Astrocyte of the cerebellum (primary cell): ENCODE measurements around the gene KCP.

Experiments used
- DNase-seq: peaks from one replicate; pipeline ENCODE4 v3.0.0-alpha.2; 2011; ENCODE audit warnings: low read depth
- H3K4me3 ChIP-seq: 2 replicates; pipeline ENCODE4 v1.5.1; 2011; ENCODE audit warnings: mild to moderate bottlenecking, low read depth, low read length, moderate library complexity
- in situ Hi-C: cut with HindIII; loops from 2 replicates; pipeline ENCODE4 v1.10.0; 2017; ENCODE audit warnings: low sequenced_read_pairs
- TF ChIP-seq, protein P1 (sequence below): IDR thresholded peaks from 2 replicates; pipeline ENCODE4 v1.5.1; 2012; ENCODE audit warnings: low read length, low read depth, moderate library complexity, mild to moderate bottlenecking; ENCODE audit errors: missing control alignments

Gene KCP

DNA sequence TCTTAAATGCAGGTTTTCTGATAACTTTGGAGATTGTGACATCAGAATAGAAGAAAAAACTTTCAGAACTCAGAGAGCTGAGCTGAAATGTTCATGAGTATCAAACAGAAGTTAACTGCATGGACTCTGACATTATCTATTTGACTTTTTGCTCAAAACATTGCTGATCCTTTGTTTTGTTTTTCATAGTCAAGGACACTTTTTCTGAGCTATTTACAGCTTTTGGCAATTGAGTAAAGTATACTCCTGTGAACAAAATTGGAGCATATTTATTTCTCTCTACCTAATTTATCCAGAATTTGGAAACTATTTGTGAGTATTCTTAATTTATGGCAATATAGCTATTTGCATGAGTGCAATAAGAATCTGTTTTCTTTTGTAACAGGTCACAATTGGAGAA is 11.1 kb downstream of the KCP start:
- DNase-seq, result no peak
- no peak overlapping the region for H3K4me3 ChIP-seq
- in situ Hi-C loops, result no loop called here
- TF ChIP-seq, protein P1, sequence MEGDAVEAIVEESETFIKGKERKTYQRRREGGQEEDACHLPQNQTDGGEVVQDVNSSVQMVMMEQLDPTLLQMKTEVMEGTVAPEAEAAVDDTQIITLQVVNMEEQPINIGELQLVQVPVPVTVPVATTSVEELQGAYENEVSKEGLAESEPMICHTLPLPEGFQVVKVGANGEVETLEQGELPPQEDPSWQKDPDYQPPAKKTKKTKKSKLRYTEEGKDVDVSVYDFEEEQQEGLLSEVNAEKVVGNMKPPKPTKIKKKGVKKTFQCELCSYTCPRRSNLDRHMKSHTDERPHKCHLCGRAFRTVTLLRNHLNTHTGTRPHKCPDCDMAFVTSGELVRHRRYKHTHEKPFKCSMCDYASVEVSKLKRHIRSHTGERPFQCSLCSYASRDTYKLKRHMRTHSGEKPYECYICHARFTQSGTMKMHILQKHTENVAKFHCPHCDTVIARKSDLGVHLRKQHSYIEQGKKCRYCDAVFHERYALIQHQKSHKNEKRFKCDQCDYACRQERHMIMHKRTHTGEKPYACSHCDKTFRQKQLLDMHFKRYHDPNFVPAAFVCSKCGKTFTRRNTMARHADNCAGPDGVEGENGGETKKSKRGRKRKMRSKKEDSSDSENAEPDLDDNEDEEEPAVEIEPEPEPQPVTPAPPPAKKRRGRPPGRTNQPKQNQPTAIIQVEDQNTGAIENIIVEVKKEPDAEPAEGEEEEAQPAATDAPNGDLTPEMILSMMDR, result no peak

DNA sequence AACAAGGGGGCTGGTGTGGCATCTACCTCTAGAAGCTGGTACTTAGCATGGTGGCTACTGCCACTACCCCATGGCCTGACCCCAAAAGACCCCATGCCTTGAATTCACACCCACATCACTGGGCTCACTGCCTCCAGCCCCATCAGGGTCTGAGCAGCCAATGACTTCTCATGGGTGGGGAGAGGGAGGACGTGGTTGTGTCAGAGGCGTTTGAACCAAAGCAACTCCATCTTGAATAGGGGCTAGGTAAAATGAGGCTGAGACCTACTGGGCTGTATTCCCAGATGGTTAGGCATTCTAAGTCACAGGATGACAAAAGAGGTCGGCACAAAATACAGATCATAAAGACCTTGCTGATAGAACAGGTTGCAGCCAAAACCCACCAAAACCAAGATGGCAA is 15.2 kb downstream of the KCP start:
- TF ChIP-seq, protein P1, result no peak
- no peak for DNase-seq
- H3K4me3 ChIP-seq, result no peak overlapping the region
- in situ Hi-C loops, result no loop called here

DNA sequence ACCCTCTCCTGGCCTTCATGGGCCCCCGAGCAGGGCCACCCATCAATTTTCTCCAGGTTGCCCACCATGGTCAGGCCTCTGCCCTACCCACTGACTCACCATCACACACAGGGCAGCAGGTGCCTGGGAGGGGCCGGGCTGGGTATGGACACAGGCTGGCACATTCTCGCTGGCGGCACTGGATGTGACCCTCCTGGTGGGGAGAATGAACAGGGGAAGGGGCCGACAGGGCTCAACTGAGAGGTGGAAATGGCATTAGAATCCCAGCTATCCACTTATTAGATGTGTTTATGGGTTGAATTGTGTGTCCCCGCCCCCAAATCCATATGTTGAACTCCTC is 16.4 kb downstream of the KCP start:
- no peak overlapping the region for H3K4me3 ChIP-seq
- in situ Hi-C loops, result no loop called here
- TF ChIP-seq, protein P1, result no peak
- no peak for DNase-seq

DNA sequence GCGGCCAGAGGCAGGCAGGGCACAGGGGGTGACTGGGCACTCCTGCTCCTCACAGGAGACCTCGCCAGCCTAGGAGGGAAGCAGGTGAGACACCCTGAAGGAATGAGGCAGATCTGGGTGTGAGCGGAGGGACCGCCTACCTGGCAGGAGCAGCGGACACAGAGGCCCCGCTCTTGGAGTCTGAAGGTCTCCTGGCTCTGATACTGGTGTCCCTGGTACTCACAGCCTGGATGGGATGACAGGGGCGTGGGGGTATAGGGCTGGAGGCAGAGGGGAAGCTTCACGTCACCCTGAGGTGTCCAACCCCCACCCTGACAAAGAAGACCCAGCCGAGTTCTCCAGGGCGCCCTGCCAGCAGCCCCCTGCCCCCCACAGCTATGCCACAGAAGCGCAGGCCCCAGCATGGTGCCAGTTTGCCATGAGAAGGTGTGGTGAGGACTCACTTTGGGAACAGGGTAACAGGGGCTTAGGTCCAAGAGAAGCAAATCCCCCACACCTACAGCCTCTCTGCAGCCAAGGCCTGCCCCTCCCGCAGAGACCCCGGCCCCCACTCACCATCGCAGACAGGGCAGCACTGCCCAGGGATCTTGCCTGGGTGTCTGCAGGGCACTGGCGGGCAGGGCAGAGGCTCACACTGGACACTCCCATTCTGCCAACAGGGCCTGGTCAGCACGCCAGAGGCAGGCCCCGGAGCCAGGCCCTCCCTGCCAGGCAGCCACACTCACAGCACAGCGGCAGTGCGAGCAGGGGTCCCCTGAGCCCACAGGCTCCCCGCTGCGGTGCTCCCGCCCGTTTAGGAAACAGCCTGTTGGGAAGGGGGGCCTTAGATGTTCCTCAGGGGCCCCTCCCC is 17.0 kb downstream of the KCP start:
- in situ Hi-C loops, result no loop called here
- TF ChIP-seq, protein P1, result no peak
- H3K4me3 ChIP-seq, result no peak overlapping the region
- no peak for DNase-seq

DNA sequence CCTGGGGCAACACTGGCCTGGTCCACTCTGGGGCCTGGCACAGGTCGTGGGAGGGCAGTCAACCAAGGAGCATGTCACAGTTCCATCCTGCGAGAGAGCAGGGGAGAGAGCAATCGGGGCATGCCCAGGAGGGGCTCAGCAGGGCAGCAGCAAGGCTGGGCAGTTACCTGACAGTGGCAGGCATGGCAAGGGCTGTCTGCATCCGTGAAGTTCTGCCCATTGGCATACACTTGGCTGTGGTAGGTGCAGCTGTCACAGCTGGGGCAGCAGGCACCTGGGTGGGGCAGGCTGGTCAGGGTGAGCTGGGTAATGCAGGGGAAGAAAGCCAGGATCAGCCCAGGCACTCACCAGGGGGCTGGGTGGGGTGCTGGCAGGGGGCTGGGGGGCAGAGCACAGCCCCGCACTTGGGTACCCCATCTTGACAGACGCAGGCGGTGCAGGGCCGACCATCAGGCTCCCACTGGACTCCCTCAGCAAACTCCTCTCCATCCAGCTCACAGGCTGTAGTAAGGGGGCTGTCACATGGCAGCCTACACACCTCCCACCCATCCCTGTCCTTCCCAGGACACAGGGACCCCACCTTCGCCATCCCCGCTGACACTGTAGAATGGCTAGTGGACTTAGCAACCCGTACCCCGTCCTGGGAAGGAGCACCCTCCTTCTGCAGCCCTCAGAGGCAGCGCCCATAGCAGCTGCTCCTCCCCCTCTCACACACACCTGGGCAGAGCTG is 17.8 kb downstream of the KCP start:
- in situ Hi-C loops, result no loop called here
- H3K4me3 ChIP-seq, result no peak overlapping the region
- TF ChIP-seq, protein P1, result no peak
- no peak for DNase-seq

DNA sequence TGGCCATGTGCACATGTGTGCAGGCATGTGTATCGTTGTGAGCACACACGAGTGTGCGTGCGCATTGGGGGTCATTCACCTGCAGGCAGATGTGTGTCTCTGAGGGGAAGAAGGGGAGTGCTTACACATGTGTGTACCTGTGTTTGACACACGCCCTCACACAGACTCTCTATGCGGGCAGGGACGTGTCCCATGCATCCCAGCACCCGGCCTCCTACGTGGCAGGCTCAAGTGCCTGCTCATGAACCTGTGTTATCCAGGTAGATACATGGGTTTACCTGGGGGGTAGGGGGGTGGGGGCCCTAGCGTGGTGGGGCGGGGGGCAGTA is 18.6 kb downstream of the KCP start:
- no peak for DNase-seq
- no peak overlapping the region for H3K4me3 ChIP-seq
- TF ChIP-seq, protein P1, result no peak
- in situ Hi-C loops, result no loop called here
